HG02981 (cell line): ENCODE results near the gene RNF144A.

Experiments used
- ATAC-seq: cut with Tn5 transposase; IDR thresholded peaks from one replicate; pipeline ENCODE4 v1.9.1; 2021; ENCODE audit warnings: mild to moderate bottlenecking, moderate library complexity; ENCODE audit not compliant: unreplicated experiment

RNF144A gene

DNA sequence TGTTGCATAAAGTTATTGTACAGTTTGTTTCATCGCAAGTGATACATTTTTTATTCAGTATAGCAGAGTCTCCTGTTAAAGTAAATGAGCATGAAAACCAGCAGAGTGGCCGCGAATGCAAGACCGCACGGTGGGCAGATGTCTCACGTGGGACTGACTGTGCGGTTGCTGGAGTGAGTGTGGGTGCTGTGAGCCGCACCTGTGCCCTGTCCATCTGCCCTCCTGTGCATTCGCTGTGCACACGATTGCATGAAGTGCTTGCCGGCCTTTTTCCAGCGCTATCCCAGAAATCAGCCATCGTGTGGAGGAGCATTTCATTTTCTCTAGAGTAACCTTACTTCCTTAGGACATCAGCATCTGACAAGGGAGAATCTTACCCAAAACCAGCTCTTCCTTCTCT is 118.7 kb downstream of the RNF144A start:
- no peak for ATAC-seq

DNA sequence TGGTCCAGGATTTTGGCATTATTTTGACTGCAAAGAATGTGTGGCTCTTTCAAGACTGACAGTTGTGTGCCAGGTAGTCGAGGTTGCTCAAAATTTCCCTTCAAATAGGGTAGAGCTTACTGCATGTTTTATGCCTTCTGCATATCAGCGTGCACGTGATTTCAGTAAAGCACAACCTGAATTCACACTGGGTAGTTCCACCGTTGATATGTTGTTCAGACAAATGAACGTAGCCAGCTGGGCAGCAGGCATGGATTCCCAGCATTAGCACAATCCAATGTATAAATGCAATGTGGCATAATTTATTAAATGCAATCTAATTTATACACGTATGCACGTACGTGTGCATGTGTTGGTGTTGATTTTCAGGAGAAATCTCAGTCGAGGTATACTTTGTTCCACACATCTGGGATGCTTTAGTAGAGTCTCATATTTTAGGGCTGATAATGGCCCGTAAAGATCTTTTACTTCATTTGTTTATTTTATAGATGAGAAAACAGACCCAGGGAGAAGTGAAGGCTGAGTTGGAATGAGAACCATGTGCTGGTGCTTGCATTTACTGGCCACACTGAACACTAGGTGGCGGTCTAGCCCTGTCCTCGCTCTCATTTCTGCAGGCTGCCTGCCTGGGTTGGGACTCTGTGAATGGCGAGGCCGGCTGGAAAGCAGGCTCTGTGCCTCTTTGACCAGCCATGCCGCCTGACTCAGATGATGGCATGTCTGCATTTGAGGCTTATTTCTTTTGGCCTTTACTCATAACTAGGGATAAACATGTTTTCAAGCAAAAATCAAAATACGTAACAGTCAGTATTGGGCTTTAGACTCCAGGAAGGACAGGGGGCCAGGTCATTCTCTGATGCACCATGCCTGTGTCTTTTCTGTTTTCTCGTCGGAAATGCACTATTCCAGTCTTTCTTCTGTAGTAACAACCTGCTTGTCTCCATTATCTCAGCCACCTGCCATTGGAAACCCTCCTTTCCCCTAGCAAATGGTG is 120.4 kb downstream of the RNF144A start:
- peak; percentile 88 for ATAC-seq

GRCh38 chr2:7040547-7040946 is 123.3 kb downstream of the RNF144A start:
- ATAC-seq = no peak

GRCh38 chr2:7041421-7041820 is 124.2 kb downstream of the RNF144A start:
- ATAC-seq = no peak

- no peak for ATAC-seq
These were observed 126.5 kb downstream of the RNF144A start for GRCh38 chr2:7043690-7044089.

GRCh38 chr2:7044253-7045250 is 127.3 kb downstream of the RNF144A start:
- ATAC-seq = no peak

GRCh38 chr2:7045601-7046590 is 128.7 kb downstream of the RNF144A start:
- ATAC-seq = no peak

DNA sequence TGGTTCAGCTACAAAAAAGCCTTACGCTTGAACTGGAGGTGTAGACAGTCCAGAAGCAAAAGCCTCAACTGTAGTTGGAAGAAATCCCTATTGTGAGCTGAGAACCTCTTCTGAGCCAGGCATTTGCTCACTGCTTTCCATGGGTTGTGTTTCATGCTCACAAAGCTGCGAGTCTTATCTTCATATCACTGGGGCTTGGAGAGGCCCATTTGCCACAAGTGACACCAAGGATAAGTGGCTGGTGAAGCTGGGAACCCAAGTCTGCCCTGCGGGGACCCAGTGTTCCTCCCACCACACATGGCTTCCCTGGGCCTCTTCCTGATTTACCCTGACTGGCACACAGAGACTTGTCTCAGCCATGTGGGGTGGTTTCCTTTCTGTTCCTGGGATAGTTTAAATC is 130.4 kb downstream of the RNF144A start:
- ATAC-seq = no peak

DNA sequence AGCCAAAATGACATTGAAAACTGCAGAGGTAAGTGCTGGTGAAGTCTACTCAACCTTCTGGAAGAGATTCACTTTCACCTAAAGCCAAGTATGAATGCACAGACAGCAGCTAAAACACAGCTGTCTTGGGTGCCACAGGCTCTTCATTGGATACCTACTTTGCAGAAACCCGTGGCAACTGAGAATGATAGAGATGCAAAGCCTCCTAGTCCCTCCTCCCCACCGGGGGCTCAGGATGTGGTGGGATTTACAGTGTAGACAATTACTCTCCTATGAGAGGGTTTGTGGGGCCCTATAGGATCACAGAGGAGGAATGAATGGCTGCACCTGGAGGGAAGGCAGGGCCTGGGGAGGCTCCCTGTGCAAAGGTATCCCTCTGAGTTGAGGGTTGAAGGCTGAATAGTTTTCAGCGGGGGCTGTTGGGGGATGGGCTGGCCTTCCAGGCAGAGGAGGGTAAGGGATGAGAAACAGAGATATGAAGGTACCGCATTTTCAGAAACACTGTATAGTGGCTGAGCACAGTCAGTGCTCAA is 131.6 kb downstream of the RNF144A start:
- ATAC-seq = no peak

DNA sequence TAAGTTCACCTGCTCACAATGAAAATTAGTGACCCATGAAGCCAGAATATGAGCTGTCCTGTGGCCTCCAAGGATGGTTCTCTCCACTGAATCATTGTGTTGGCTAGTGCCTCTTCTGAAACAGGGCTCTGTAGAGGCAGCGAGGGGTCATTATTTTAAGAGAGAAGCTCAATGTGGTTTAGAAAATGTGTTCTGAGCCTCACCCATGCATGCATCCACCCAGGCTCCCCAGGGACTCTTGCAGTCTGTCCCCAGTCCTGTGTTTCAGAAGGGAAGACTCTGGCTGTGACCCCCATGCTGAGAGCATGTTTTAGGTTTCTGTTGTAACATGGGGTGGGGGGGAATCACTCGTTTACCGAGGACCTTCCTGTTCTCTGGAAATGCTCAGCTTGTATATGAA is 135.2 kb downstream of the RNF144A start:
- peak; percentile 87 for ATAC-seq

DNA sequence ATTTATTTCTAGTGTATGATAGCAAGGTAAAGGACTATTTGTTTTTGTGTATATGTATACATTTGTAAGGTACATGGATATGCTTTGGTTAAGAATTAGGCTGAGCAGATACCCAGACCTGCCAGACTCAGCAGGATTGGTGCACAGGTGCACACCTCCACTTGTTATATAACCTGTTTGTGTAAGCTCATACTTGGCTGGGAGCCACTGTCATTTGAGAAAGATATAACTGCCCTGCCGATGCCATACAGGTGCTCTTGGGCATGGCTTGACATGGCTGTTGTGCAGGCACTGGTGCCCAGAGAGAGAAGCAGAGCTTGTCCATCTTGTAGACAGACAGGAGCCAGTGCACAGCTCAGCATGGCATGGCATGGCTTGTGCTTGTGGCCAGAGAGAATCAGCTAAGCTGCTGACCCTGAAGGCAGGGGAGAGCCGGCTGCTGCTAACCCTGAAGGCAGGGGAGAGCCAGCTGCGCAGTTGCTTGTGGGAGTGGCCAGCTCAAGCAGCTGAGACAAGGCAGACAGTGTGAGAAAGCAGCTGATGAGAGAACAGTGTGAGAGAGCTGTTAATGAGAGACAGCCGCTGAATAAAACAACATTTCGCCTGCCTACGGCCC is 136.5 kb downstream of the RNF144A start:
- no peak for ATAC-seq

DNA sequence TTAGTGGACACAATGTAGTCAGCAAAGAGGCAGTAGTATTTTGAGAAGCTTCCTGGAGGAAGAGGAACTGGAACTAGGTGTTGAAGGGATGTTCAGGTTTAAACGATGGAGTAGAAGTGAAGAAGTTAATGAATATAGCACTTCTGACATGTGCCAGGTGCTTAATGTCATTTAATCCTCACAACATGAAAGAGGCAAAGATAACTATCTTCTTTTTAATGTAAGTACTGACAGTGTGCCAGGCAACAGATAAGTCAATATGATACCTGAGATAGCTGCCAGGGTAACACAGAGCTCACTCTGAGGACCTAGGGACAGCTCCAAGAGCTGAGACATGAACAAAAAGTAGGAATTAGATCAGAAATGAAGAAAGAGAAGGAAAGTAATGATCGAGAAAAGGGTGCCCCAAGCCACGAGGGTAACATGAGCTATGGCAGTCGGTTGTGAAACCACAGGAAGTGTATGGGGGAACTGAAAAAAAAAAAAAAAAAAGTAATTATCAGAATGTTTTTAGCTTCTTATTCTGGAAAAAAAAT is 140.7 kb downstream of the RNF144A start:
- peak; percentile 66 for ATAC-seq

- ATAC-seq = no peak
These were observed 142.9 kb downstream of the RNF144A start for GRCh38 chr2:7060156-7060555.

DNA sequence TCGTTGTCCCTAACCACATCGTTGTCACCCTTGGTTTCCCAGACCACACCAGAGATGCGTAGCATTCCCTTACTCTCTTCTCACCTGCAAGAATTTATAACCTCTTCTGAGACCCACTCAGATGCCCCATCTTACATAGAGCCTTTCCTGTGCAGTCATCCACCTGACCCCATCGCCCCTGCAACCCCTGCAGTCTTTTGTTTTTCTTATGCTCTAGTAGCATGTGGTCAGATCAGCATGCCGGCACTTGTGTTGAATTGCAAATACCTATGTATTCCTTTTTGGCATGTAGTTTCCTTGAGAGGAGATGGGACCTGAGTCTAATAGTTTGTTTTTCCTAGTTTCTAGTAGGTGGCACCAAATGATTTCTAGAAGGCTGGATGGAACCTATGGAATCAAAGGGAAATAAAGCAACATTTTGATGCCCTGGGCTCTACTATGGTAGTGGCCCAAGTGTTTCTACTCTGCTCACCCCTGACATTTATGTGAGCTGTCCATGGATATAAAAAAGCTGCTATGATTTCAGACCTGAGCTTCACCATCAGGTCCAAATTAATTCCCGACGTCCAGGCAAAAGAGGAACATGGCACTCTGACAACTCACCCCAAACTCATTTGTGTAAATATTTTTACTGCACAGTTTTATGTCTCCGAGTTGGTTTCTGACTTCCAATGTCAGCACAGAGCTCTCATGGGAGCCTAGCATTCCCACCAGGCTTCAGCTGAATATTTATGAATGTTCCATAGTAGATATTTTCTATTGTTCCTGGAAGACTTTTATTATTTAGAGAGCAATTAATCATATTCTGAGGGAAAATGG is 143.6 kb downstream of the RNF144A start:
- ATAC-seq = no peak

DNA sequence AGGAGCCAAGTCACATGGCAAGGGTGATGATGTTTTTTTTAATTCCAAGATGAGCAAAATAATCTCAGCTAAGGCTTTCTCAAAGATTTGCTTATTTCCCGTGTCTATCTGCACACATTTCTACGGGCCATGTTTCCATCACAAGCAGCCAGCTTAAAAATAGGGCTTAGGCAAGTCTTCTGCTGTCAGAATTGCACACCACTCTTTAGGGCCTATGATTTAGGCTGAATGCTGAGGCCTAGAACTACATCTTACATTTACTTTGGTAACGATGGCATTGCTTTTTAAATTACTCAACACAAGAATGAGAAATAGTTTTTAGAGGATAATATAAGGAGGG is 144.2 kb downstream of the RNF144A start:
- ATAC-seq = no peak

DNA sequence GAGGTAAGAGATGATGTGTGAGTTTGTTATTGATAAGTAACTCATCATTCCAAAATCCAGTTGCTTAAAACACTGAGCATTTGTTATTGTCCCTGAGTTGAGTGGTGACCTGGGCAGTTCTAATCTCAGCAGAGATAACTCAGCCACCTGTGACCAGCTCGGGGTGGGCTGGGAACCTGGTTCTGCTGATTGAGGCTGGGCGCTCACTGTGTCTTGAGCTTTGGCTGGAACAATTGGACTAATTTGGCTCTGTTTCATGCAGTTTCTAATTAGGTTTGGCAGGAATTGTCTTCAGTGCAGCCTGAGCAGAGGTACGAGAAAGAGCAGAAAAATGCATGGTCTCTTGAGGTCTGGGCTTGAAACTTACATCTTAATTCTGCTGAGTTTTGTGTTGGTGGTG is 144.7 kb downstream of the RNF144A start:
- ATAC-seq = no peak

GRCh38 chr2:7063789-7064188 is 146.6 kb downstream of the RNF144A start:
- ATAC-seq = no peak

DNA sequence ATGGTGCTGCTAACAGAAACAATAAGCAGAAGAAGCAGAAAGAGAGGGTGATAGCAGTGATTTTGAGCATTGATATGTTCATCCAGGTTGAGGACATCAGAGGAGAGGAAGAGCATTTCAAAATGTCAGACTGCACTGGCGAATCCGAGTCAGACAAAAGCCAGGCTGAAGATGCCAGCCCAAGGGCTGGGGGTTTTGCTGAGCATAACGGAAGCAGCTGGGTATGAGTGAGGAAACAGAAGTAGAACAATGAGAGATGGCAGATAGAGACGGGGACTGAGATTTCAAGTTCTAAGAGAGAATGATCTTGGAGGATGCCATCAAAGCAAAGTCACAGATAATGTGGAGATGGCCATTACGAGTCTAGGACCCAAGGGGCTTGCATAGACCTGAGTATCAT is 151.2 kb downstream of the RNF144A start:
- ATAC-seq = no peak

- ATAC-seq = no peak
These were observed 153.3 kb downstream of the RNF144A start for GRCh38 chr2:7070483-7070882.
